GM23338 (cell line): ENCODE data around the gene GPR162. TPM values are rescaled to one million over a fixed set of nuclear protein-coding genes. Genes with fewer than 3 reads are reported as not detected.

ENCODE experiments used
- ATAC-seq: fragments of 200-7000 bp; cut with Tn5 transposase; 3 replicates; pipeline ENCODE4 v1.9.1; 2020
- DNase-seq: peaks from one replicate; pipeline ENCODE4 v3.0.0-alpha.2; 2015; ENCODE audit warnings: low spot score
- H2AFZ ChIP-seq: fragments of 200-600 bp; sonication (generic); 2 replicates; pipeline ENCODE4 v1.8.0; 2016; ENCODE audit warnings: antibody characterized with exemption, mild to moderate bottlenecking, moderate library complexity
- H3F3A ChIP-seq: fragments of 200-600 bp; sonication (generic); replicated peaks from 2 replicates; pipeline ENCODE4 v1.8.0; 2017; ENCODE audit warnings: antibody characterized with exemption, mixed run types, low read depth
- H3K27ac ChIP-seq: fragments of 200-600 bp; sonication (generic); 2 replicates; pipeline ENCODE4 v1.6.1; 2016; ENCODE audit warnings: low read depth
- H3K27me3 ChIP-seq: fragments of 200-600 bp; sonication (generic); 2 replicates; pipeline ENCODE4 v1.8.0; 2016; ENCODE audit warnings: mild to moderate bottlenecking, mixed run types, moderate library complexity; ENCODE audit not compliant: insufficient read depth
- H3K36me3 ChIP-seq: fragments of 200-600 bp; sonication (generic); 2 replicates; pipeline ENCODE4 v1.8.0; 2016; ENCODE audit warnings: mild to moderate bottlenecking; ENCODE audit not compliant: insufficient read depth
- H3K4me1 ChIP-seq: fragments of 200-600 bp; sonication (generic); 2 replicates; pipeline ENCODE4 v1.8.0; 2016; ENCODE audit warnings: mild to moderate bottlenecking, moderate library complexity; ENCODE audit not compliant: insufficient read depth
- H3K4me2 ChIP-seq: fragments of 200-600 bp; sonication (generic); 2 replicates; pipeline ENCODE4 v1.7.1; 2017; ENCODE audit warnings: mixed run types
- H3K4me3 ChIP-seq: fragments of 200-600 bp; sonication (generic); 2 replicates; pipeline ENCODE4 v1.6.1; 2016; ENCODE audit warnings: mixed run types
- H3K79me2 ChIP-seq: fragments of 200-600 bp; sonication (generic); replicated peaks from 2 replicates; pipeline ENCODE4 v1.8.0; 2017; ENCODE audit warnings: mild to moderate bottlenecking; ENCODE audit not compliant: insufficient read depth
- H3K9me2 ChIP-seq: fragments of 200-600 bp; sonication (generic); 2 replicates; pipeline ENCODE4 v1.8.0; 2017; ENCODE audit not compliant: insufficient read depth
- H4K20me1 ChIP-seq: fragments of 200-600 bp; sonication (generic); replicated peaks from 2 replicates; pipeline ENCODE4 v1.8.0; 2017; ENCODE audit warnings: mild to moderate bottlenecking; ENCODE audit not compliant: insufficient read depth
- H3K27ac Mint-ChIP-seq: 2 replicates; pipeline ENCODE4 v1.8.0; 2020; ENCODE audit warnings: inconsistent platforms, mild to moderate bottlenecking, moderate library complexity, mixed read lengths
- H3K27me3 Mint-ChIP-seq: 3 replicates; pipeline ENCODE4 v1.8.0; 2022; ENCODE audit warnings: low read depth, mild to moderate bottlenecking, moderate library complexity, mixed read lengths, inconsistent platforms; ENCODE audit not compliant: insufficient read depth, poor library complexity
- H3K36me3 Mint-ChIP-seq: 3 replicates; pipeline ENCODE4 v1.8.0; 2021; ENCODE audit warnings: low read depth, mild to moderate bottlenecking, inconsistent platforms, moderate library complexity, mixed read lengths
- H3K4me1 Mint-ChIP-seq: 3 replicates; pipeline ENCODE4 v1.8.0; 2020; ENCODE audit warnings: mild to moderate bottlenecking, inconsistent platforms, mixed read lengths
- H3K4me3 Mint-ChIP-seq: 3 replicates; pipeline ENCODE4 v1.8.0; 2021; ENCODE audit warnings: moderate library complexity, mild to moderate bottlenecking, inconsistent platforms, mixed read lengths
- H3K9me3 Mint-ChIP-seq: 3 replicates; pipeline ENCODE4 v1.8.0; 2020; ENCODE audit warnings: moderate library complexity, mild to moderate bottlenecking, inconsistent platforms, mixed read lengths
- CREB1 ChIP-seq: fragments of 250-450 bp; sonication (Bioruptor Pico); IDR thresholded peaks from 2 replicates; pipeline ENCODE4 v1.5.0; 2020; ENCODE audit warnings: low read depth, mild to moderate bottlenecking, moderate library complexity
- CTCF ChIP-seq, 2 experiments: fragments of 200-600 bp in 1 of 2; sonication (generic) in 1 of 2; conservative IDR thresholded peaks; 2 replicates each; pipeline versions ENCODE4 v1.5.1 to v1.6.1; 2016 to 2017; ENCODE audit warnings: antibody characterized with exemption in 2 of 2, low read depth in 2 of 2, mild to moderate bottlenecking in 2 of 2, moderate library complexity in 1 of 2
- ETS1 ChIP-seq: IDR thresholded peaks from 2 replicates; pipeline ENCODE4 v1.6.1; 2016; ENCODE audit warnings: antibody characterized with exemption
- EZH2 ChIP-seq: fragments of 200-600 bp; sonication (generic); IDR thresholded peaks from one replicate; pipeline ENCODE4 v1.8.0; 2017; ENCODE audit warnings: antibody characterized with exemption, mild to moderate bottlenecking, low read depth; ENCODE audit not compliant: unreplicated experiment
- EZH2phosphoT487 ChIP-seq: fragments of 200-600 bp; sonication (generic); IDR thresholded peaks from one replicate; pipeline ENCODE4 v1.8.1; 2018; ENCODE audit warnings: antibody characterized with exemption; ENCODE audit not compliant: unreplicated experiment
- JUNB ChIP-seq: IDR thresholded peaks from one replicate; pipeline ENCODE4 v1.6.1; 2016; ENCODE audit warnings: antibody characterized with exemption; ENCODE audit not compliant: unreplicated experiment
- NANOG ChIP-seq: IDR thresholded peaks from 2 replicates; pipeline ENCODE4 v1.6.1; 2016; ENCODE audit warnings: antibody characterized with exemption, borderline replicate concordance
- POLR2AphosphoS5 ChIP-seq: IDR thresholded peaks from 2 replicates; pipeline ENCODE4 v1.6.1; 2016; ENCODE audit warnings: antibody characterized with exemption, low read depth
- REST ChIP-seq: IDR thresholded peaks from one replicate; pipeline ENCODE4 v1.6.1; 2018; ENCODE audit warnings: antibody characterized with exemption; ENCODE audit not compliant: unreplicated experiment
- STAT1 ChIP-seq: IDR thresholded peaks from one replicate; pipeline ENCODE4 v1.6.1; 2016; ENCODE audit warnings: antibody characterized with exemption; ENCODE audit not compliant: unreplicated experiment
- ZNF114 ChIP-seq: fragments of 250-450 bp; sonication (Bioruptor Pico); IDR thresholded peaks from 2 replicates; pipeline ENCODE4 v1.5.0; 2020; ENCODE audit warnings: mild to moderate bottlenecking, moderate library complexity
- ZNF331 ChIP-seq: fragments of 250-450 bp; sonication (Bioruptor Pico); IDR thresholded peaks from 2 replicates; pipeline ENCODE4 v1.5.0; 2020; ENCODE audit warnings: low read depth, mild to moderate bottlenecking, moderate library complexity
- ZNF462 ChIP-seq: fragments of 250-450 bp; sonication (Bioruptor Pico); IDR thresholded peaks from 2 replicates; pipeline ENCODE4 v1.5.0; 2020; ENCODE audit warnings: mild to moderate bottlenecking, moderate library complexity
- polyA plus RNA-seq: library from polyadenylated mRNA; unstranded; fragments of >200 nt; fragmentation: Nextera tagmentation; extraction: Ambion mirVana; gene quantifications from 2 replicates; pipeline ENCODE4 v1.2.1, GENCODE V29; 2016
- total RNA-seq: library from RNA; depleted of rRNA; stranded (reverse); fragments of >200 nt; shearing (Covaris generic); gene quantifications from 2 replicates; pipeline ENCODE4 v1.2.3, GENCODE V29; 2014

The GPR162 gene
- total and polyA plus RNA-seq, 2 experiments from 2014 or later: 4.7 to 5.0 TPM

GRCh38 chr12:6847676-6848075, 26.1 kb downstream of the GPR162 start:
- no peak overlapping the region for H3K4me3 ChIP-seq

More at GRCh38 chr12:6847676-6848075, 26.1 kb downstream of the GPR162 start:
- TF ChIP-seq REST (no peak), NANOG (no peak), JUNB (no peak), CREB1 (no peak), ZNF114 (no peak), CTCF (conservative IDR thresholded peaks at IDR 0.05; ENCODE audit: low read depth in 2 of 2) (no peak), EZH2 (no peak), ZNF462 (CRISPR knock-in tag) (no peak), ZNF331 (no peak), STAT1 (no peak), ETS1 (no peak), POLR2AphosphoS5 (no peak), EZH2phosphoT487 (no peak)
- Histone ChIP-seq H3K27ac (no peak overlapping the region), H3K27me3 (no peaks in the 10 kb centered on the region), H3F3A (0 out of 2 replicates have a peak, but pooled peaks cover 3% of the 10 kb centered on the region), H3K9me2 (no peaks in the 10 kb centered on the region), H3K4me2 (no peak overlapping the region), H3K4me1 (peaks cover 5% of the 10 kb centered on the region; the same call in 1 of the 2 replicates), H3K79me2 (peaks cover 16% of the 10 kb centered on the region), H4K20me1 (no peaks in the 10 kb centered on the region; the same call in 1 of the 2 replicates), H2AFZ (no peak overlapping the region), H3K36me3 (peaks cover 28% of the 10 kb centered on the region)
- no peak for DNase-seq
- peaks cover 5% of the 10 kb centered on the region; the same call in 2 of the 3 replicates for H3K4me1 Mint-ChIP-seq
- ATAC-seq: no peak
- peaks cover 32% of the 10 kb centered on the region for H3K27me3 Mint-ChIP-seq
- no peak overlapping the region for H3K4me3 Mint-ChIP-seq
- H3K27ac Mint-ChIP-seq: no peak overlapping the region
- no peaks in the 10 kb centered on the region for H3K9me3 Mint-ChIP-seq
- peaks cover 65% of the 10 kb centered on the region for H3K36me3 Mint-ChIP-seq
